Measurements from ENCODE around the gene CCDC107.
"Not testable (repeated sequence)": the region's sequence is repeated elsewhere in the genome, so short reads cannot be mapped to it uniquely, and the experiment has no call there.

The CCDC107 gene

DNA sequence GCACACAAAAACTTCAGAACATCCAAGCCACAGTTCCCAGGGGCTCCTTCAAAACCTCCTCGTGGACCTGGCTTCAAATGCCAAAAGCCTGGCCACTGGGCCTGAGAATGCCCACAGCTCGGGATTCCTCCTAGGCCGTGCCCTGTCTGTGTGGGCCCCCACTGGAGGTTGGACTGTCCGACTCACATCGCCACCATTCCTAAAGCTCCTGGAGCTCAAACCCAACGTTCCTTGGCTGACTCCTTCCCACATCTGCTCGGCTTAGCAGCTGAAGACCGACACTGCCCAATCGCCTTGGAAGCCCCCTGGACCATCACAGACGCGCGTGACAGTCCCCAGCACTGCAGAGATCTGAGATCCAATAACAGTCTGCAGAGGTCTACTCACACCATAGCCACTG, 15.0 kb upstream of the CCDC107 start:
- TF ChIP-seq, protein P1, sequence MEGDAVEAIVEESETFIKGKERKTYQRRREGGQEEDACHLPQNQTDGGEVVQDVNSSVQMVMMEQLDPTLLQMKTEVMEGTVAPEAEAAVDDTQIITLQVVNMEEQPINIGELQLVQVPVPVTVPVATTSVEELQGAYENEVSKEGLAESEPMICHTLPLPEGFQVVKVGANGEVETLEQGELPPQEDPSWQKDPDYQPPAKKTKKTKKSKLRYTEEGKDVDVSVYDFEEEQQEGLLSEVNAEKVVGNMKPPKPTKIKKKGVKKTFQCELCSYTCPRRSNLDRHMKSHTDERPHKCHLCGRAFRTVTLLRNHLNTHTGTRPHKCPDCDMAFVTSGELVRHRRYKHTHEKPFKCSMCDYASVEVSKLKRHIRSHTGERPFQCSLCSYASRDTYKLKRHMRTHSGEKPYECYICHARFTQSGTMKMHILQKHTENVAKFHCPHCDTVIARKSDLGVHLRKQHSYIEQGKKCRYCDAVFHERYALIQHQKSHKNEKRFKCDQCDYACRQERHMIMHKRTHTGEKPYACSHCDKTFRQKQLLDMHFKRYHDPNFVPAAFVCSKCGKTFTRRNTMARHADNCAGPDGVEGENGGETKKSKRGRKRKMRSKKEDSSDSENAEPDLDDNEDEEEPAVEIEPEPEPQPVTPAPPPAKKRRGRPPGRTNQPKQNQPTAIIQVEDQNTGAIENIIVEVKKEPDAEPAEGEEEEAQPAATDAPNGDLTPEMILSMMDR (IDR thresholded peaks at IDR 0.05), result no peak
- Histone ChIP-seq H3K4me3 (no peak overlapping the region), H3K27ac (no peak overlapping the region)
- no peak for DNase-seq (ENCODE audit: low spot score)

DNA sequence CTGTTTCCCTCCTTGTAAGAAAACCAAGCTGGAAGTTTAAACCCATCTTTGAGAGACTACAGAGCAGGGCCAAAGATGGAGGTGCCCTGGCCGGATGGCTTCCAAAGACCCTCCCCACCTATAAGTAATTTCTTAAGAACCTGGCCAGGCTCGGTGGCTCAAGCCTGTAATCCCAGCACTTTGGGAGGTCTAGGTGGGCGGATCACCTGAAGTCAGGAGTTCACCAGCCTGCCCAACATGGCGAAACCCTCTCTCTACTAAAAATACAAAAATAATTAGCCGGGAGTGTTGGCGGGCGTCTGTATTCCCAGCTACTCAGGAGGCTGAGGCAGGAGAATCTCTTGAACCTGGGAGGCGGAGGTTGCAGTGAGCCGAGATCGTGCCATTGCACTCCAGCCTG, 12.4 kb upstream of the CCDC107 start:
- DNase-seq (ENCODE audit: low spot score), result not testable (repeated sequence)
- Histone ChIP-seq H3K27ac (peak overlapping the region in 1 of 2 donors; percentile 83), H3K4me3 (peak overlapping the region; percentile 84)

DNA sequence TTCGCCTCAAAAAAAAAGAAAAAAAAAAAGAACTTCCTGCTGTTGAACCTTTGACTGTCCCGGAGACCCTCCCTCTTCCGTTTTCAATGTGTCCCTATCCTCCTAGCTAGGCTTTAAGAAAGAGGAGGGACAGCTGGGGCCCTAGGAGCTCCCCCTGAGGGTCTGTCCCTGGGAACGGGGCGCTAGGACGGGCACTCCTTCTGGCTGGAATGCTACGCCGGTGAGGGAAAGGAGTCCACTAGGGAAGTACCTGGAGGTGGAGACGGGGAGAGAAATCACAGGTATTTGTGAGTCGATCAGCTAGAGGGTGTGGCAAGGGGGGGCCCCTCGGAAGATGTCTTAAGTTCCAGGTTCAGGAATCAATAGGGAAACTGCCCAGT, 11.9 kb upstream of the CCDC107 start:
- peak overlapping the region; percentile 84 for H3K4me3 ChIP-seq
- peak overlapping the region; percentile 83 to 87 for H3K27ac ChIP-seq
- TF ChIP-seq, protein P1 (IDR thresholded peaks at IDR 0.05), result no peak
- DNase-seq (ENCODE audit: low spot score), result no peak

DNA sequence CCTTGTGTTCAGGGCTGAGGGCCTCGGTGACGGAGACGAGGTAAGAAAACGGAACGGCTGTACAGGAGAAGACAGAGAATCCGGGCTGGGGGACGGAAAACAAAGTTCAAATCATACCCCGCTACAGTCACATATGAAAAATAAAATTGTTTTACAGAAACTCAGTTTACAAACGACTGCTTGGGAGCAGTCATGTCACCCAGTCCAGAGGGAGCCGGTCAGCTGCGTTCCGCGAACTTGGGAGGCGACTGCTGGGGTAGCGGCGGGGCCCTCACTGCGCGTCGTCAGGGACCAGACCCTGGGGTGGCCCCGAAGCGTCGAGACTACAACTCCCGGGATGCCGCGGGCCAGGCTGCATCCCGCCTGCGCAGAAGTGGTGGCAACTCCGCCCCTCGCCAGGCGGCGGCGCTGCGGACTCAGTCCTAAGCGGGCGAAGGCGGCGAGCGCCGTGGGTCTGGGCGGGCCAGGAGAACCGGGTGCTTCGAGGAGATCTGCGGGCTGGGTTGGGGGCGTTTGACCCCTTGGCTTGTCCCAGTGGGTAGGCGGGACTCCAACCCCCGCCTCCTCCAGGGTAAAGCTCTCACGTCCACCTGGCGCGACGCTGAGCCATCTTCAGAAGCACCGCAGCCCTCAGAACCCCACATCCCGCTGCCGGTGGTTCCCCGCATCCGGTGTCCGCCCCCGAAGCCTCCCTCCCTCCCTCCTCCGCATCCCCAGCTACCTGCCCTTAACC, 11.4 kb upstream of the CCDC107 start:
- H3K27ac ChIP-seq, result peak overlapping the region; percentile 83 to 87
- TF ChIP-seq, protein P1 (IDR thresholded peaks at IDR 0.05), result peak; percentile 92

DNA sequence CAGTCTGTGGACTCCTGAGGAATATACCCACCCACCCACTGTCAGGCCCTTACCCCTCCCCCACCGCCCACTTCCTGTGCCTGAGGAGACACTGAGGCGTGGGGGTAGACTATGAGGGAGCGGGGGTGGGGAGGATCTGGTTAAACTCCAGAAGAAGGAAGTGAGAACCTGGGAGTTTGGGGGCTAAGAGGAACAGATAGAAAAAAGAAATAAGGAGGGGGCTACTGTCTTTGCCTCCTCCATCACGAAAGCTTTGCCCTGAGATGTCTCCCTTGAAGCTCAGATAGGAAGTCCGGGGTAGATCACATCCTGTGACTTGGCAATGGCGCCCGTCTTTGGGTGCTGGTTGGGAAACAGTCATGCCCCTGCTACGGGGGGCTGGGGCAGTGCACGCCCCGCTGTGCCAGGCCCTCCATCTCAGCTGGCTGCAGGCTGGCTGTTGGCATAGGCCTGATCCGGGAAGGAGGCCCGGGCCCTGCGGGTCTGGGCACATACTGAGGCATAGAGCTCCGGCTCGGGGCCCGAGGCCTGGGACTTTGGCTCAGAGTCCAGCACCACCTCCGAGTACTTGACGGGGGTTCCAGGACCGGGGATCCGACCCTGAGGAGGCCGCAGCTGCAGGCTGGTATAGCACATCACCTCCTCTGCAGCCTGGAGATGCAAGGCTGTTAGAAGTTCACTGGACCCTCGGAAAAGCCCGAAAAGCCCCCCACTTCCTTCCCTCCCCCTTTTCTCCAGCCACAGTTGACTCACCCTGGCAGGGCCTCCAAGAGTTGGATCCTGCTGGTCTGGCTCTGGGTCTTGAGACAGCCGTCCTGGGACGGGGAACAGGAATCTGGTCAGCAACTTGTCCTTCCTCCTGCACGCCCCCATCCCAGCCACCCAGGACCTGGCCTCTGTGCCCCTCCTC, 8.4 kb upstream of the CCDC107 start:
- Histone ChIP-seq H3K27ac (peak overlapping the region; percentile 5 to 77), H3K4me3 (peak overlapping the region; percentile 42)
- DNase-seq (ENCODE audit: low spot score), result no peak
- TF ChIP-seq, protein P1 (IDR thresholded peaks at IDR 0.05), result no peak

More for the DNA sequence above, 11.4 kb upstream of the CCDC107 start:
- DNase-seq (ENCODE audit: low spot score), result peak; percentile 93
- peak overlapping the region; percentile 84 for H3K4me3 ChIP-seq

DNA sequence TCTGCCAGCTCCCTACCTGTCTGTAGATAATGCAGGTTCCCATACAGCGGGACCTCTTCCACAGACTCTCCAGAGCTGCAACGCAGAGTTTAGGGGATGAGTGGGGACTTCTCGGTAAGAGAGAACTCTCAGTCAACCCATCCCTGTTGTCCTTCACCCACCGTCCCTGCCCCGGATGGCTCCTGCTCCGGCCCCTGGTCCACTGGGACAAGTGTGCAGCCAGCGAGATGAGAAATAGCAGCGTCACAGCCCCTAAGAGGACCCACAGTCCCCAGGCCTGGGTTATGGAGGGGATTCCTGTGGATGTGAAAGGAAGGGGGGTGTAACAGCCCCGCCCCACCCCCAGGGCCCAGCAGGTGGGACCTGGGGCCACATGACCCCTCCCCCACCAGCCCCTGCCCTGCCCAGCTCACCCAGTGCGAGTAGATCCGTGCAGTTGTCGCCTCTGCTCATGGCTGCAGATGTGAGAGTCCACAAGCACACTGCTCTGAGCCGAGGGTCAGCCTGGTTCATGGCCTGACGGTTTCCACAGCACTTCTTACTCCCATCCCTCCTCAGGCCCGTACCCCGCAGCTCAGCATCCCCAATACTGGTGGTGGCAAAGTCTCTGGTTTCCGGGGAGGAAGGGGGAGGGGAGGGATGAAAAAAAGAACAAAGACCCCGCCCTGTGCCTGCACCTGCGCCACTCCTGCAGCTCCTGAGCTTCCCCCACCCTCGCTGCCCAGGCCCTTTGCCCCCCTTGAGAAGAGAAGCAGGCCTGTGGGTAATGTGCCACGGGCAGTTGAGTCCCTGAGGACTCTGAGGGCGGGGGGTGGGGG, 7.5 kb upstream of the CCDC107 start, which contains the start of gene SIT1:
Gene SIT1 (minus strand): TSS at position 591 of the 818 bp plus-strand sequence. CDS start 78 bp downstream, at position 513.
- Histone ChIP-seq H3K27ac (peak within 1 kb of the TSS; percentile 5 to 77), H3K4me3 (peak within 1 kb of the TSS; percentile 42)
- no peak for DNase-seq (ENCODE audit: low spot score)
- TF ChIP-seq, protein P1 (IDR thresholded peaks at IDR 0.05), result no peak

Measured in coronary artery (tissue), 2 donors.